ENCODE results near the gene AHCYL2. TPM values are rescaled to one million over a fixed set of nuclear protein-coding genes. Genes with fewer than 3 reads are reported as not detected.

Gene AHCYL2
- total RNA-seq, 6 experiments from 2014 or later: 6.8 to 12.4 (median 8.8) TPM

DNA sequence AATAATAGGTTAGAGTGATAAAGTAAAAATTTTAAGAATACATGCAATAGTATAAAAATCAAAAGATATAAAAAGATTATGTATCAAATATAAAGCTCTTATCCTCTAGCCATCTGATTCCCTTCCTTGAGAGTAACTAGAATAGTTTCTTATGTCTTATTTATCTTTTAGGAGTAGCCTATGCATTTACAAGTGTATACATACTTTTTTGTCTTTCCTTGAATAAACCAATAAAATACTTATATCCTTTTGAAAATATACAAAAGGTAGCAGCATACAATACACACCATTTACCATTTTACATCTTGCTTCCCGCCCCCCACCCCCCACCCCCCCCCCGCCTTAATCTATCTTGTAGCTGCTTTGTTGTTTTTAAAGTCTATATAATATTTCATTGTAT is 31.4 kb downstream of the AHCYL2 start:
- Mint-ChIP-seq H3K27ac (no peak overlapping the region), H3K4me1 (ENCODE audit: low read depth) (peaks cover 20% of the 10 kb centered on the region), H3K4me3 (no peak overlapping the region), H3K9me3 (no peaks in the 10 kb centered on the region), H3K36me3 (ENCODE audit: low read depth) (no peaks in the 10 kb centered on the region), H3K27me3 (ENCODE audit: insufficient read depth) (peaks cover 2% of the 10 kb centered on the region; the same call in 1 of the 2 replicates)
- DNase-seq: no peak
- TF ChIP-seq, protein P1, sequence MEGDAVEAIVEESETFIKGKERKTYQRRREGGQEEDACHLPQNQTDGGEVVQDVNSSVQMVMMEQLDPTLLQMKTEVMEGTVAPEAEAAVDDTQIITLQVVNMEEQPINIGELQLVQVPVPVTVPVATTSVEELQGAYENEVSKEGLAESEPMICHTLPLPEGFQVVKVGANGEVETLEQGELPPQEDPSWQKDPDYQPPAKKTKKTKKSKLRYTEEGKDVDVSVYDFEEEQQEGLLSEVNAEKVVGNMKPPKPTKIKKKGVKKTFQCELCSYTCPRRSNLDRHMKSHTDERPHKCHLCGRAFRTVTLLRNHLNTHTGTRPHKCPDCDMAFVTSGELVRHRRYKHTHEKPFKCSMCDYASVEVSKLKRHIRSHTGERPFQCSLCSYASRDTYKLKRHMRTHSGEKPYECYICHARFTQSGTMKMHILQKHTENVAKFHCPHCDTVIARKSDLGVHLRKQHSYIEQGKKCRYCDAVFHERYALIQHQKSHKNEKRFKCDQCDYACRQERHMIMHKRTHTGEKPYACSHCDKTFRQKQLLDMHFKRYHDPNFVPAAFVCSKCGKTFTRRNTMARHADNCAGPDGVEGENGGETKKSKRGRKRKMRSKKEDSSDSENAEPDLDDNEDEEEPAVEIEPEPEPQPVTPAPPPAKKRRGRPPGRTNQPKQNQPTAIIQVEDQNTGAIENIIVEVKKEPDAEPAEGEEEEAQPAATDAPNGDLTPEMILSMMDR (IDR thresholded peaks at IDR 0.05): no peak

DNA sequence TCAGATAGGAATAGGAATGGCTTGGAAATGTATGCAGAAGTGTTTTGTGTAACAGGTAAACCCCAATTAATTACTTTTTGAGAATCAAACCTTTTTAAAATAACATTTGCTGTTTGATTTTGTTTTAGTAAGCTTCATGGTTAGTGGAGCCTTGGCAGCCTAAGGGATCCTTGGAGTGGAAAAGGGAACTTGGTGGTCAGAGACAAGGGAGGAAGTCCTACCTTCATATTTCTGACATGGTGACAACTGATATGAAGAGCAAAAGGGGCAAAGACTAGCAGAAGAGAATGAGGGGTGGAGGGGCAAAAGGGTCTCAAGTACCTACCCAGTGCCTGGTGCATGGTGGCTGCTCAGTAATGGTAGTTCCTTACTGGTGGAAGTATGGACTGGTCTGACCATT is 32.3 kb downstream of the AHCYL2 start:
- peaks cover 20% of the 10 kb centered on the region for H3K4me1 Mint-ChIP-seq (ENCODE audit: low read depth)
- H3K27me3 Mint-ChIP-seq (ENCODE audit: insufficient read depth): peaks cover 2% of the 10 kb centered on the region; the same call in 1 of the 2 replicates
- no peak for DNase-seq
- no peaks in the 10 kb centered on the region for H3K9me3 Mint-ChIP-seq
- no peak overlapping the region for H3K4me3 Mint-ChIP-seq
- TF ChIP-seq, protein P1 (IDR thresholded peaks at IDR 0.05): no peak
- no peak overlapping the region for H3K27ac Mint-ChIP-seq
- no peaks in the 10 kb centered on the region for H3K36me3 Mint-ChIP-seq (ENCODE audit: low read depth)

DNA sequence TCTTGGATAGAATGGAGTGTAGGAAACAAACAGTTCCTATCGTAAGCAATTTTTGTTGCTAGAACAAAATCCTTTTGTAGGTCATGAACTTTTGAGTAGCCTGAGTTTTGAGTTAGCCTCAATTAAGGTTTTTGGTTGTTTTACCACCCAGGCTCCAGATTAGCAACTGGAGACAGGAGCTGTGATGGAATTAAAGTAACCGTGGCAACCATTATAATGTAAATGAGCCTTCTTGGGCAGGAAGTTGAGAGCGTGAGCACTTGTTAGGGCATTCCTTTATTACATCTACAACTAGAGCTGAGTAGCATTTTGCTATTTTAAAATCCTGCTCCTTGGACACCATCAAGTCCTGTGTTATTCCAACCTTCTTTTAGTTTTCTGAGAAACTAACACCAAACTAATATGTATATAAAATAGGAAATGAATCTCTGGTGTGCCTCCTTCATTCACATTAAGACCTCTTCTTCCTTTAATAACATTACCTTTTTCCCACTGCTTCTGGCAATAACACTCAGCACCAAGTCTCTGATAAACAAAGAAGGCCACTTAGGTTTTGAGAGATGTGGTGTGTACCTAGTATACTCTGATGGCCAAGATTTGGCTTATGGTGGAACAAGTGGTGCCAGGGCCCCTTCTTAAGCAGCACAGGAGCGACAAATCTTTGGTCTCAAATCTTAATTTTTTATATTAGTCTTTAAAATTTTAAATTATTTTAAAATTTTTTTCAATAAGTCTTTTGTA is 34.0 kb downstream of the AHCYL2 start:
- H3K4me1 Mint-ChIP-seq (ENCODE audit: low read depth): peaks cover 20% of the 10 kb centered on the region
- no peak for DNase-seq
- no peak overlapping the region for H3K27ac Mint-ChIP-seq
- no peak overlapping the region for H3K4me3 Mint-ChIP-seq
- no peaks in the 10 kb centered on the region for H3K9me3 Mint-ChIP-seq
- TF ChIP-seq, protein P1 (IDR thresholded peaks at IDR 0.05): no peak
- H3K27me3 Mint-ChIP-seq (ENCODE audit: insufficient read depth): no peaks in the 10 kb centered on the region; the same call in 1 of the 2 replicates
- no peaks in the 10 kb centered on the region for H3K36me3 Mint-ChIP-seq (ENCODE audit: low read depth)

DNA sequence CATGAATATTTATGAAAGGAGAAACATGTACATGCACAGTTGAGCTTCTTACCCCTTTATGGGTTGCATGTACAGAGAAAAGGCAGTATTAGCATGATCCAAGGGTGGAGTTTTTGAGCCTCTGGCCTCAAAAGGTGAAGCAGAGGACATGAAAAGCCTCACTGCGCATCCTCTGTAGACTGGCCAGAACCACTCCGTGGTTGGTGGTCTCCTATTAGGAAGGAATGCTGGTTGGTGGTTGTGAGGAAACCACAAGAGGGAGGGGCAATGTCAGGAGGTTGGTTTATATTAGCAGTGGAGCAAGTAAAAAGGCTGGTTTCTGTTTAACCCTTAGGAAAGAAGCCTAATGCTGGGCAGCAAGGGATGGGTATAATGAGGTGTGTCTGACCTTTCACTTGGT is 37.5 kb downstream of the AHCYL2 start:
- no peaks in the 10 kb centered on the region for H3K36me3 Mint-ChIP-seq (ENCODE audit: low read depth)
- peaks cover 20% of the 10 kb centered on the region for H3K4me1 Mint-ChIP-seq (ENCODE audit: low read depth)
- no peaks in the 10 kb centered on the region; the same call in 1 of the 2 replicates for H3K27me3 Mint-ChIP-seq (ENCODE audit: insufficient read depth)
- no peaks in the 10 kb centered on the region for H3K9me3 Mint-ChIP-seq
- DNase-seq: no peak
- no peak overlapping the region for H3K27ac Mint-ChIP-seq
- TF ChIP-seq, protein P1 (IDR thresholded peaks at IDR 0.05): no peak
- no peak overlapping the region for H3K4me3 Mint-ChIP-seq

DNA sequence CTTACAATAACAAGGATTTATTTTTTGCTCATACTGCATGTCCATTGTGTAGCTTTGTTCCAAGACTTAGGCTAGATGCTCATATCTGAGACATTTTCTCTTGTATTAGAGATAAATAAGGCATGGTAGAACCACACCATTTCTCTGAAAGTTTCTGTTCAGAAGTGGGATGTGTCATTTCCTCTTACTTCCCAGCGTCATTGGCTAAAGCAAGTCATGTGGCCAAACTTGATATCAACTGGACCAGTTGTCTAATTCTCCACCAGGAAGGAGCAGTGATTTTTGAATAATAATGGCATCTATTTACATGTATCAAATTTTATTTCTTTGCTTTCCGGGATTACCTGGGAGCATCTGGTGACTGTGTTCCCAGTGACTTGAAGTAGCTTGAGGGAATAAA is 38.3 kb downstream of the AHCYL2 start:
- Mint-ChIP-seq H3K27me3 (ENCODE audit: insufficient read depth) (no peaks in the 10 kb centered on the region; the same call in 1 of the 2 replicates), H3K4me1 (ENCODE audit: low read depth) (peaks cover 20% of the 10 kb centered on the region), H3K9me3 (no peaks in the 10 kb centered on the region), H3K27ac (no peak overlapping the region), H3K36me3 (ENCODE audit: low read depth) (no peaks in the 10 kb centered on the region), H3K4me3 (no peak overlapping the region)
- DNase-seq: no peak
- TF ChIP-seq, protein P1 (IDR thresholded peaks at IDR 0.05): no peak
